Activated naive CD4-positive, alpha-beta T cell treated with anti-CD3 and anti-CD28 coated beads for 36 hours (primary cell): ENCODE results near the gene ARPP21. TPM values are rescaled to one million over a fixed set of nuclear protein-coding genes. Genes with fewer than 3 reads are reported as not detected.
"Not testable (repeated sequence)": the region's sequence is repeated elsewhere in the genome, so short reads cannot be mapped to it uniquely, and the experiment has no call there.

ENCODE experiments used
- CTCF ChIA-PET: fragments of 350-600 bp; sonication (Branson Sonifier 250); formaldehyde crosslinking; loops from one replicate; lab custom pipeline; 2021; ENCODE audit warnings: antibody characterized with exemption; lab: Charles Lee
- DNase-seq: peaks from one replicate; pipeline ENCODE4 v3.0.0-alpha.2; 2020
- H3K27ac Mint-ChIP-seq: one replicate; pipeline ENCODE4 v1.8.0; 2021; ENCODE audit warnings: mild to moderate bottlenecking, mixed read lengths
- H3K27me3 Mint-ChIP-seq: one replicate; pipeline ENCODE4 v1.8.0; 2021; ENCODE audit warnings: low read depth, mixed read lengths
- H3K36me3 Mint-ChIP-seq: one replicate; pipeline ENCODE4 v1.8.0; 2021; ENCODE audit warnings: low read depth, mixed read lengths
- H3K4me1 Mint-ChIP-seq: one replicate; pipeline ENCODE4 v1.8.0; 2021; ENCODE audit warnings: low read depth, mixed read lengths
- H3K4me3 Mint-ChIP-seq: one replicate; pipeline ENCODE4 v1.8.0; 2021; ENCODE audit warnings: mild to moderate bottlenecking, moderate library complexity, mixed read lengths
- H3K9me3 Mint-ChIP-seq: one replicate; pipeline ENCODE4 v1.8.0; 2021; ENCODE audit warnings: mixed read lengths
- intact Hi-C: fragments of 100-400 bp; cut with micrococcal nuclease; formaldehyde crosslinking; loops from one replicate; pipeline ENCODE4 v1.15.1; 2023
- total RNA-seq, 2 experiments: library from RNA; stranded (reverse); gene quantifications; one replicate each; pipeline ENCODE4 v1.2.3, GENCODE V29; 2021

The ARPP21 gene
- total RNA-seq, 2 experiments from 2014 or later: not detected

DNA sequence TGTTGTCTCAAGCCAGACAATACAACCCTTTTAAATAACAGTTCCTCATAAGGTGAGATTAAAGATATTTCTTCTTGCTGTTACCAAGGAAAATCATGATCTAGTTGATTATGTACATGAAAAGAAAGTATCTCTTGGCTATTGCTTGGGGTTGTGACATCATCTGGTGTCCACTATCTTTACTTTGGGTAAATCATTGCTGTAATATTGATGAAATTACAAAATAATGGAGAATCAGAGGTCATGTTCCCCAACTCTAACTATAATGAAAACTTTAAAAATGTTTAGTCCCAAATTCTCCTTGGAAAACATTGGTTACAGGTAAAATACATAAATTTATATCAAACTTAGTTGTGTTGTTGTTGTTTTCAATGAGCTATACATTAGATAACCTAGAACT is 142.2 kb downstream of the ARPP21 start:
- no peaks in the 10 kb centered on the region for H3K36me3 Mint-ChIP-seq
- no peak overlapping the region for H3K27ac Mint-ChIP-seq
- DNase-seq: no peak
- no peaks in the 10 kb centered on the region for H3K4me1 Mint-ChIP-seq
- peaks cover 2% of the 10 kb centered on the region for H3K9me3 Mint-ChIP-seq
- no peaks in the 10 kb centered on the region for H3K27me3 Mint-ChIP-seq
- CTCF ChIA-PET: no interaction called here
- intact Hi-C loops: no loop called here
- no peak overlapping the region for H3K4me3 Mint-ChIP-seq

DNA sequence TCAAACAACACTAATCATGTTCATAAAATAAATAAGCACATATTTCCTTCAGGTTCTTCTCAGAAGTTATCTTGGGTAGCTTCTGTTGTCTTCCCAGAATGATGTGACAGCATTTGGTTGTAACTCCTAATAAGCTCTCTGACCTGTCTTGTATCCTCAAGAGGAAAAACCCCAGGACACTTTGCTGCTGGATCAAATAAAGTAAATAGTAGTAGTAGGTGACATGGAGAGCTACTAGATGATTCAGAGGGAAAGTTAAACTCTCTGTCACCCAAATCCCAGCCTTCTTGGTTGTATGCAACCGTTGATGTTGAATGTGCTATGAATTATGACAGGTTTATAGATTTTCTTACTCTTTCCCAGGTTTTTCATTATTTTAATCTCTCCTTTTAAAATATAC is 143.0 kb downstream of the ARPP21 start:
- DNase-seq: no peak
- Mint-ChIP-seq H3K27me3 (no peaks in the 10 kb centered on the region), H3K36me3 (no peaks in the 10 kb centered on the region), H3K4me1 (no peaks in the 10 kb centered on the region), H3K9me3 (peaks cover 2% of the 10 kb centered on the region), H3K27ac (no peak overlapping the region), H3K4me3 (no peak overlapping the region)
- CTCF ChIA-PET: no interaction called here
- intact Hi-C loops: no loop called here

- no peaks in the 10 kb centered on the region for H3K36me3 Mint-ChIP-seq
- CTCF ChIA-PET: interaction anchor here (0.7 kb wide), 1 partner anchor 69 kb away, joined by 3 read pairs; no protein-coding TSS in a partner anchor
- H3K9me3 Mint-ChIP-seq: peaks cover 2% of the 10 kb centered on the region
- H3K4me3 Mint-ChIP-seq: no peak overlapping the region
- intact Hi-C loops: no loop called here
- DNase-seq: no peak
- no peaks in the 10 kb centered on the region for H3K4me1 Mint-ChIP-seq
- no peaks in the 10 kb centered on the region for H3K27me3 Mint-ChIP-seq
- H3K27ac Mint-ChIP-seq: no peak overlapping the region
Observed at GRCh38 chr3:35784169-35784568, 144.8 kb downstream of the ARPP21 start.

DNA sequence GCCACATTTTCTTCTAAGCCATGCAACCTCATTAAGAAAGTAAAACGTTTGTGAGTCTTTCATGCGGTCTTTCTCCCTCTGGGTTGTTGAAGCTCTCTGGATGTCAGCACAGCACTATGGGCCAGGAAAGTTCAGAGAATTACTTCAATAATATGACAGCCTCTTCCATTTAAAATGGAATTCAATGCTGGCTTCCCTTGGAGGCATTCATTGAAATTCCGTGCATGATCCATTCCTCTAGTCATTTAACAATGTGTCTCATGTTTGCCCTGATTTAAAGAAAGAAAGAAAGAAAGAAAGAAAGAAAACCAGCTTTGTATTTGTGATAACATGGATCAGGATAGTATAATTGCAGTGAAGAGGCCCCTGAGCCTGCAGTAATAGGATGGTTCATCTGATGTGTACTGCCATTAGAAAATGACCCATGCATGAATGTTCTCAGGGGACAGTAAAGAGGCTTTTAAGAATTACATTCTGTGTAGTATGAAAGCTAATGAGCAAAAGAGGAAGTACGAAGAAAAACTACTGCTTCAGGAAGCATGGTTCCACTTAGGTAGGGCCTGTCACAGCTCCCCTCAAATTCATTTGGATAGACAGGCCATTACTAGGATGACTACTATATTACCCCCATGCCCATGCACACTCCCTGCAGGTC is 146.0 kb downstream of the ARPP21 start:
- DNase-seq: no peak
- H3K4me3 Mint-ChIP-seq: no peak overlapping the region
- H3K27ac Mint-ChIP-seq: no peak overlapping the region
- no peaks in the 10 kb centered on the region for H3K4me1 Mint-ChIP-seq
- no peaks in the 10 kb centered on the region for H3K27me3 Mint-ChIP-seq
- peaks cover 2% of the 10 kb centered on the region for H3K9me3 Mint-ChIP-seq
- no peaks in the 10 kb centered on the region for H3K36me3 Mint-ChIP-seq
- intact Hi-C loops: no loop called here
- CTCF ChIA-PET: no interaction called here

- no peaks in the 10 kb centered on the region for H3K4me1 Mint-ChIP-seq
- no peaks in the 10 kb centered on the region for H3K9me3 Mint-ChIP-seq
- H3K4me3 Mint-ChIP-seq: no peak overlapping the region
- no peak for DNase-seq
- no peak overlapping the region for H3K27ac Mint-ChIP-seq
- H3K27me3 Mint-ChIP-seq: no peaks in the 10 kb centered on the region
- CTCF ChIA-PET: no interaction called here
- H3K36me3 Mint-ChIP-seq: no peaks in the 10 kb centered on the region
- intact Hi-C loops: no loop called here
Observed at GRCh38 chr3:35787936-35788335, 148.6 kb downstream of the ARPP21 start.

DNA sequence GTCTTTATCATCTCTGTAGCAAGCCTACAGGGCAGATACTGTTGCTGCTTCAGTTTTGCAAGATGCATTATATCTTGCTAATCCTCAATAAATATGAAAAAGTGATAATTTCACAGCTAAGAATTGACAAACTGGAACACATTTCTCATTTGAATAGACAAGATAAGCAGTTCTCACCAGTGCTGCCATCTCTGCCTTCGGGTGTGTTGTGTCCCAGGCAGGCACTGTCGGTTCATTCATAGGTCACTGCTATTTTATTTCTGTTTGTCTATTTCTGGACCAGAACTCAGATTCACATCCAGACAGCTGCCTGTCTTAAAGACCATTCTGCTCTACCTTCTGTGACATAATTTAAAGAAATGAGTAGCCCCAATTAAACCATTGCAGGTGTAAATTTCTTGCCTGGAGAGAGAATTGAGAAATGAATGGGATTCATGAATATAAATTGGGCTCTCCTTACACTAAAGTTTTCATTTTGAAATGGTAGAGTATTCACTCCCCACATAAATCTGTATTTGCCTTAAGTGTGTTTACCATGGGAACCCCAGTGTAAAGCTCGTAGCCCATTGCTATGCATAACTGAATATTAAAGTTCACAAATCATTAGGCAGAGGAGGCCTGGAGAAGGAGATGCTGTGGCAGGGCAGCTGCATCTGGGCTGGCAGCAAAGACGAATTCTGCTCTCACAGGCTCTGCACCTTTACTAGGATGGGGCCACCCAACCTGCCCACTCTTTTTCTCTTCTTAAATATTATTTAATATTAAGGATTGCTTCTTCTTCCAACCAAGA is 149.9 kb downstream of the ARPP21 start:
- Mint-ChIP-seq H3K9me3 (no peaks in the 10 kb centered on the region), H3K4me3 (no peak overlapping the region), H3K27me3 (no peaks in the 10 kb centered on the region), H3K4me1 (no peaks in the 10 kb centered on the region), H3K27ac (no peak overlapping the region), H3K36me3 (no peaks in the 10 kb centered on the region)
- intact Hi-C loops: no loop called here
- no peak for DNase-seq
- CTCF ChIA-PET: interaction anchor here (0.5 kb wide), 1 partner anchor 957 kb away, joined by 4 read pairs; no protein-coding TSS in a partner anchor

DNA sequence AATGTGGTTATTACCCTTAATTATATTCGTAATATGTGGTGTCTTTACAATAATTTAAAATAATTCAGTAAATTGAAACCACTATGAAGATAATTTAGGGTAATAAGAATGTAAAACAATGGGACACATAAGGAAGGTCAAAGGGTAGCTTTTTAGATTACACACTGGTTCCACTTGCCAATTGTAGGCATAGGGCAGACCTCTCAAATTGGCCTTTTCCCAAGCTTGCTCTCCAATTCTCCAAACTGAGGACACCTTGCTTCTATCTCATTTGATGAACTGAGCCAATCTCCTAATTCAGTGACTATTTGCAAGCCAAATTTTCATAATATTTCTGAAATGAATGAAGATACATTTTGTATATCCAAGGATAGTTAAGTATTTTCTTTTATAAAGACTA is 151.4 kb downstream of the ARPP21 start:
- Mint-ChIP-seq H3K4me1 (no peaks in the 10 kb centered on the region), H3K36me3 (no peaks in the 10 kb centered on the region)
- CTCF ChIA-PET: interaction anchor here (1.0 kb wide), 1 partner anchor 118 kb away, joined by 3 read pairs; no protein-coding TSS in a partner anchor

GRCh38 chr3:35793667-35794066 is 154.3 kb downstream of the ARPP21 start:
- no peak overlapping the region for H3K4me3 Mint-ChIP-seq
- peaks cover 2% of the 10 kb centered on the region for H3K9me3 Mint-ChIP-seq
- H3K27me3 Mint-ChIP-seq: no peaks in the 10 kb centered on the region
- no peak for DNase-seq
- H3K36me3 Mint-ChIP-seq: no peaks in the 10 kb centered on the region
- no peaks in the 10 kb centered on the region for H3K4me1 Mint-ChIP-seq
- no peak overlapping the region for H3K27ac Mint-ChIP-seq
- CTCF ChIA-PET: no interaction called here
- intact Hi-C loops: no loop called here

More for the DNA sequence above, 151.4 kb downstream of the ARPP21 start:
- intact Hi-C loops: no loop called here
- Mint-ChIP-seq H3K27me3 (no peaks in the 10 kb centered on the region), H3K9me3 (no peaks in the 10 kb centered on the region), H3K4me3 (no peak overlapping the region), H3K27ac (no peak overlapping the region)
- DNase-seq: no peak

DNA sequence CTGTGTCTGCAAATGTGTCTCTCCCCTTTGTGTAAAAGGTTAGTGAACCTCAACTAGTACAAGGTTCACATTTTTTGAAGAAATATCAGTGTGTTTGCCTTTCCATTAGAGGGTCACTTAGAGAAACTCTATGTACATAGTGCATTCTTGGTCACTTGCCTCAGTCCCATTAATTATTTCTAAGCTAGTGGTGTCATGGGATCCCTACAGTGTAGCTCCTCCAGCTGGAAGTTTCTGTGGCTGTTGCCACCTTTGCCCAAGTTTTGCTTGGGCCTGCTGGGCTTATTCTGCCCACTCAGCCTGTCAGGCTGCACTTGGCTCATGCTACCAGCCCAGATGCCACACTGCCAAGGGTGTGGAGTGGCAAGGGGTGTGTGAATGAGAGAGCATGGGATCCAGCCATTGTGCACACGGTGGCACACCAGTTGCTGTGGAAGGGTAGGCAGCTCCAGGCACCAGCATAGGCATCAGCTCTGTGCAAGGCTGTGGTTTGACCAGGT is 161.7 kb downstream of the ARPP21 start:
- Mint-ChIP-seq H3K27ac (no peak overlapping the region), H3K4me3 (no peak overlapping the region), H3K9me3 (no peaks in the 10 kb centered on the region), H3K36me3 (no peaks in the 10 kb centered on the region), H3K4me1 (no peaks in the 10 kb centered on the region), H3K27me3 (no peaks in the 10 kb centered on the region)
- DNase-seq: no peak
- CTCF ChIA-PET: no interaction called here
- intact Hi-C loops: no loop called here

GRCh38 chr3:35814531-35814930 is 175.2 kb downstream of the ARPP21 start:
- no peak overlapping the region for H3K27ac Mint-ChIP-seq
- H3K36me3 Mint-ChIP-seq: no peaks in the 10 kb centered on the region
- CTCF ChIA-PET: no interaction called here

DNA sequence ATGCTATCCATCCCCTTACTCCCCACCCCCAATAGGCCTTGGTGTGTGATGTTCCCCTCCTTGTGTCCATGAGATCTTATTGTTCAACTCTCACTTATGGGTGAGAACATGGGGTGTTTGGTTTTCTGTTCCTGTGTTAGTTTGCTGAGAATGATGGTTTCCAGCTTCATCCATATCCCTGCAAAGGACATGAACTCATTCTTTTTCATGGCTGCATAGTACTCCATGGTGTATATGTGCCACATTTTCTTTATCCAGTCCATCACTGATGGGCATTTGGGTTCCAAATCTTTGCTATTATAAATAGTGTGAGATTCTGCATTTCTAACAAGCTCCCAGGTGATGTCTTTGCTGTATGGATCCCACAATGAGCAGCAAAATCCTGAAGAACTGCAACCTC is 176.5 kb downstream of the ARPP21 start:
- H3K4me1 Mint-ChIP-seq, H3K36me3 Mint-ChIP-seq, intact Hi-C loops, H3K27me3 Mint-ChIP-seq, H3K9me3 Mint-ChIP-seq, H3K4me3 Mint-ChIP-seq, H3K27ac Mint-ChIP-seq, DNase-seq, CTCF ChIA-PET: not testable (repeated sequence)

More at GRCh38 chr3:35814531-35814930, 175.2 kb downstream of the ARPP21 start:
- Mint-ChIP-seq H3K4me1 (no peaks in the 10 kb centered on the region), H3K4me3 (no peak overlapping the region), H3K27me3 (no peaks in the 10 kb centered on the region), H3K9me3 (peaks cover 6% of the 10 kb centered on the region)
- DNase-seq: no peak
- intact Hi-C loops: no loop called here

DNA sequence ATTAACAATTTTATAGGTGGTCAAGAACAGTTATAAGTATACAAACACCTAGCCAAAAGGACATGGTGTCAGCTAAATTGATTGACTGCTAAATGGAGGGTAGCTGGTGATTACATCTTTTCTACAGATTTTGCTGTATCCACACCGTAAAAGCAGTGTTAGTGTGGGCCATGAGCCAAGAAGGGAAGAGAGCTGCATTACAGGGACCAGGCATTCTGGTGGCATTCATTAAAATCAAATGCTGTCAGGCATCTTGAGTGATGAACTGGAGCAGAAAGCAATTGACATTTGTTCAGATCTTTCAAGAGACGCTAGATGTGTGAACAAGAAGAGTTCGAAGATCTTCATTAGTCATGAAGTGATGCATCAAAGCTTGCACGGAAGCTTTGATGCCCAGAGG is 177.9 kb downstream of the ARPP21 start:
- H3K36me3 Mint-ChIP-seq: no peaks in the 10 kb centered on the region
- DNase-seq: no peak

More for the DNA sequence above, 177.9 kb downstream of the ARPP21 start:
- CTCF ChIA-PET: no interaction called here
- Mint-ChIP-seq H3K4me3 (no peak overlapping the region), H3K27ac (no peak overlapping the region), H3K27me3 (no peaks in the 10 kb centered on the region), H3K4me1 (no peaks in the 10 kb centered on the region), H3K9me3 (peaks cover 6% of the 10 kb centered on the region)
- intact Hi-C loops: no loop called here
